ENCODE results near the gene ANXA9. TPM values are rescaled to one million over a fixed set of nuclear protein-coding genes. Genes with fewer than 3 reads are reported as not detected.

Gene ANXA9
- total RNA-seq, 1 experiment from 2014 or later = 2.7 TPM

DNA sequence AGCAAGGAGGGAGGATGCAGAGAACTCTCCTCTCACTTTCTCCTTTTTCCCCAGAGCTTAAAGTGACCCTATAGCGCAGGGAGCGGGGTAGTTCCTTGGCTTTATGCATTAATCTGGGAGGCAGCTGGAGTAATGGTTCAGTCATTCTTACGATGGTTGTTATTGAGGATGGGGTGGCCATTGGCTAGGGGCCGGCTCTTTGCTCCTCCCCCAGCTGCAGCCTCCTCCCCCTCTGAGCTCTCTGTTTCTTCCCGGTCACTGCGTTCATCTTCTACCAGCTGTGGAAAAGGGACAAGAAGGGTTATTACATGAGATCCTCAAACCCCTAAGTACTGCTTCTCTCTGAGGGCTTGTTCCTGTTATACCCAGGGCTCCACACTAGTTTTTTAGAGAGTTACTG is 16.1 kb upstream of the ANXA9 start (continued):
- no peak for TF ChIP-seq REST (IDR thresholded peaks at IDR 0.05; ENCODE audit: low read depth)

DNA sequence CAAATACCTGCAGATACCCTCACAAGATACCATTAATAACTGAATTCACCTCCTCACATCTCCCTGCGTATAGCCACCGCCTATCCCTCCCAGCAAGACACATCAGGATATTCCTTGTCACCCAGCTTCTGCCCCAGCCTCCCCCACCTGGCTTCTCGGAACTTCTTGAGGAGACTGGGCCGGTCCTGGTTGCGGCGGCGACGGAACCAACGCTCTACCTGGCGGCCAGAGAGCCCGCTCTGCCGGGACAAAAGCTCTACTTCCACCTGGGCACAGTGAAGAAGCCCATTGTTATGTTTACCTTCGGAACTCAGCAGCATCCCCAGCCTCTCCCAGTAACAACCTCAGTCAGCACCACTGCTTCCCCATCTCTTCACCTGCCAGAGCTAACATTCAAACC is 14.2 kb upstream of the ANXA9 start:
- no peak overlapping the region for H3K4me2 ChIP-seq (ENCODE audit: low read length)
- TF ChIP-seq EGR1 (IDR thresholded peaks at IDR 0.05; ENCODE audit: low read depth) = no peak
- H2AFZ ChIP-seq (ENCODE audit: low read depth, low read length, poor library complexity, severe bottlenecking) = no peak overlapping the region
- DNase-seq (ENCODE audit: low read depth, low spot score) = no peak
- 0 out of 2 replicates have a peak, but pooled peaks cover 4% of the 10 kb centered on the region for H4K20me1 ChIP-seq (ENCODE audit: insufficient read depth)
- BruUV-seq (replicated peaks) = no TSS peak
- ChIA-PET CTCF (no interaction called here), POLR2A (no interaction called here), RAD21 (ENCODE audit: low non-redundant PET in 1 of 2, low total read pairs in 2 of 2, uncharacterized antibody in 2 of 2, unreplicated experiment in 2 of 2) (no interaction called here)
- H3K9me2 ChIP-seq (ENCODE audit: insufficient read depth) = no peaks in the 10 kb centered on the region
- no peak overlapping the region for H3K4me3 ChIP-seq (replicated peaks in 1 of 2; ENCODE audit: low read depth in 1 of 2, low read length in 2 of 2)
- no peak overlapping the region for H3K27ac ChIP-seq (ENCODE audit: low read depth, low read length)
- H3K79me2 ChIP-seq (ENCODE audit: insufficient read depth, low read length) = peaks cover 50% of the 10 kb centered on the region
- H3K9me3 ChIP-seq (ENCODE audit: control insufficient read depth in 1 of 2, insufficient read depth in 1 of 2, low read depth in 1 of 2, low read length in 2 of 2) = no peaks in the 10 kb centered on the region
- intact Hi-C loops (cut with micrococcal nuclease) = no loop called here
- no peaks in the 10 kb centered on the region for H3K27me3 ChIP-seq (ENCODE audit: insufficient read depth, low read length)
- ATAC-seq = no peak
- H3K4me1 ChIP-seq (ENCODE audit: control insufficient read depth in 1 of 2, insufficient read depth in 2 of 2, low read length in 2 of 2) = peaks cover 16 to 21% of the 10 kb centered on the region in 2 experiments
- H3K9ac ChIP-seq (ENCODE audit: low read length) = no peak overlapping the region
- peaks cover 28 to 55% of the 10 kb centered on the region in 2 experiments for H3K36me3 ChIP-seq (ENCODE audit: control insufficient read depth in 1 of 2, insufficient read depth in 2 of 2, low read length in 2 of 2)

- RAD21 ChIA-PET (ENCODE audit: low non-redundant PET in 1 of 2, low total read pairs in 2 of 2, uncharacterized antibody in 2 of 2, unreplicated experiment in 2 of 2) = no interaction called here
- POLR2A ChIA-PET = no interaction called here
- no peak overlapping the region for H2AFZ ChIP-seq (ENCODE audit: low read depth, low read length, poor library complexity, severe bottlenecking)
- peaks cover 23 to 49% of the 10 kb centered on the region in 2 experiments for H3K36me3 ChIP-seq (ENCODE audit: control insufficient read depth in 1 of 2, insufficient read depth in 2 of 2, low read length in 2 of 2)
- no peak overlapping the region for H3K4me2 ChIP-seq (ENCODE audit: low read length)
- H3K79me2 ChIP-seq (ENCODE audit: insufficient read depth, low read length) = peaks cover 56% of the 10 kb centered on the region
- DNase-seq (ENCODE audit: low read depth, low spot score) (no peak), ATAC-seq (no peak)
- no peak overlapping the region for H3K9ac ChIP-seq (ENCODE audit: low read length)
- no peak overlapping the region for H3K27ac ChIP-seq (ENCODE audit: low read depth, low read length)
- no peaks in the 10 kb centered on the region for H3K27me3 ChIP-seq (ENCODE audit: insufficient read depth, low read length)
- CTCF ChIA-PET = no interaction called here
- no TSS peak for BruUV-seq (replicated peaks)
- intact Hi-C loops (cut with micrococcal nuclease) = no loop called here
- peaks cover 21 to 27% of the 10 kb centered on the region in 2 experiments for H3K4me1 ChIP-seq (ENCODE audit: control insufficient read depth in 1 of 2, insufficient read depth in 2 of 2, low read length in 2 of 2)
- H3K4me3 ChIP-seq (replicated peaks in 1 of 2; ENCODE audit: low read depth in 1 of 2, low read length in 2 of 2) = no peak overlapping the region
- no peaks in the 10 kb centered on the region for H3K9me2 ChIP-seq (ENCODE audit: insufficient read depth)
- no peaks in the 10 kb centered on the region for H3K9me3 ChIP-seq (ENCODE audit: control insufficient read depth in 1 of 2, insufficient read depth in 1 of 2, low read depth in 1 of 2, low read length in 2 of 2)
- H4K20me1 ChIP-seq (ENCODE audit: insufficient read depth) = 0 out of 2 replicates have a peak, but pooled peaks cover 4% of the 10 kb centered on the region
- TF ChIP-seq POLR2A (IDR thresholded peaks at IDR 0.05; ENCODE audit: borderline replicate concordance, extremely low read depth, insufficient read depth, insufficient read length) = no peak
- no peak for TF ChIP-seq SRF (IDR thresholded peaks at IDR 0.05; ENCODE audit: low read depth)
- no peak for TF ChIP-seq TCF7L2 (IDR thresholded peaks at IDR 0.05; ENCODE audit: borderline replicate concordance, extremely low read depth, insufficient read depth, insufficient read length)
- TF ChIP-seq, protein P1, sequence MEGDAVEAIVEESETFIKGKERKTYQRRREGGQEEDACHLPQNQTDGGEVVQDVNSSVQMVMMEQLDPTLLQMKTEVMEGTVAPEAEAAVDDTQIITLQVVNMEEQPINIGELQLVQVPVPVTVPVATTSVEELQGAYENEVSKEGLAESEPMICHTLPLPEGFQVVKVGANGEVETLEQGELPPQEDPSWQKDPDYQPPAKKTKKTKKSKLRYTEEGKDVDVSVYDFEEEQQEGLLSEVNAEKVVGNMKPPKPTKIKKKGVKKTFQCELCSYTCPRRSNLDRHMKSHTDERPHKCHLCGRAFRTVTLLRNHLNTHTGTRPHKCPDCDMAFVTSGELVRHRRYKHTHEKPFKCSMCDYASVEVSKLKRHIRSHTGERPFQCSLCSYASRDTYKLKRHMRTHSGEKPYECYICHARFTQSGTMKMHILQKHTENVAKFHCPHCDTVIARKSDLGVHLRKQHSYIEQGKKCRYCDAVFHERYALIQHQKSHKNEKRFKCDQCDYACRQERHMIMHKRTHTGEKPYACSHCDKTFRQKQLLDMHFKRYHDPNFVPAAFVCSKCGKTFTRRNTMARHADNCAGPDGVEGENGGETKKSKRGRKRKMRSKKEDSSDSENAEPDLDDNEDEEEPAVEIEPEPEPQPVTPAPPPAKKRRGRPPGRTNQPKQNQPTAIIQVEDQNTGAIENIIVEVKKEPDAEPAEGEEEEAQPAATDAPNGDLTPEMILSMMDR (IDR thresholded peaks at IDR 0.05 in 2 of 3, conservative IDR thresholded peaks at IDR 0.05 in 1 of 3; ENCODE audit: borderline replicate concordance in 1 of 3, insufficient read depth in 1 of 3, low read depth in 2 of 3, low read length in 2 of 3) = no peak
- TF ChIP-seq, protein P2, sequence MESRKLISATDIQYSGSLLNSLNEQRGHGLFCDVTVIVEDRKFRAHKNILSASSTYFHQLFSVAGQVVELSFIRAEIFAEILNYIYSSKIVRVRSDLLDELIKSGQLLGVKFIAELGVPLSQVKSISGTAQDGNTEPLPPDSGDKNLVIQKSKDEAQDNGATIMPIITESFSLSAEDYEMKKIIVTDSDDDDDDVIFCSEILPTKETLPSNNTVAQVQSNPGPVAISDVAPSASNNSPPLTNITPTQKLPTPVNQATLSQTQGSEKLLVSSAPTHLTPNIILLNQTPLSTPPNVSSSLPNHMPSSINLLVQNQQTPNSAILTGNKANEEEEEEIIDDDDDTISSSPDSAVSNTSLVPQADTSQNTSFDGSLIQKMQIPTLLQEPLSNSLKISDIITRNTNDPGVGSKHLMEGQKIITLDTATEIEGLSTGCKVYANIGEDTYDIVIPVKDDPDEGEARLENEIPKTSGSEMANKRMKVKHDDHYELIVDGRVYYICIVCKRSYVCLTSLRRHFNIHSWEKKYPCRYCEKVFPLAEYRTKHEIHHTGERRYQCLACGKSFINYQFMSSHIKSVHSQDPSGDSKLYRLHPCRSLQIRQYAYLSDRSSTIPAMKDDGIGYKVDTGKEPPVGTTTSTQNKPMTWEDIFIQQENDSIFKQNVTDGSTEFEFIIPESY (IDR thresholded peaks at IDR 0.05; ENCODE audit: extremely low read depth, insufficient replicate concordance, low read length) = no peak
- TF ChIP-seq RAD21 (IDR thresholded peaks at IDR 0.05; ENCODE audit: low read depth) = no peak
- TF ChIP-seq EGR1 (IDR thresholded peaks at IDR 0.05; ENCODE audit: low read depth) = no peak
- no peak for TF ChIP-seq ZFX (IDR thresholded peaks at IDR 0.05)
- TF ChIP-seq FOSL1 (IDR thresholded peaks at IDR 0.05; ENCODE audit: low read depth) = no peak
- no peak for TF ChIP-seq YY1 (IDR thresholded peaks at IDR 0.05; ENCODE audit: extremely low read depth, insufficient replicate concordance, low read depth, low read length)
Measured at GRCh38 chr1:150968491-150968890, 13.6 kb upstream of the ANXA9 start.
